Coronary artery (tissue), 2 donors: ENCODE results near the gene HK2.
"Not testable (repeated sequence)": the region's sequence is repeated elsewhere in the genome, so short reads cannot be mapped to it uniquely, and the experiment has no call there.

Experiments used
- DNase-seq: peaks from one replicate; pipeline ENCODE4 v3.0.0-alpha.2; 2017; ENCODE audit warnings: low spot score
- H3K27ac ChIP-seq, 2 donors: fragments of 200-600 bp; sonication (generic); one replicate each; pipeline ENCODE4 v1.5.1; 2016 to 2019
- H3K4me3 ChIP-seq: fragments of 200-600 bp; sonication (generic); 2 replicates; pipeline ENCODE4 v1.5.1; 2016; ENCODE audit warnings: mild to moderate bottlenecking, moderate library complexity
- CTCF ChIP-seq: fragments of 200-600 bp; sonication (generic); IDR thresholded peaks from one replicate; pipeline ENCODE4 v1.5.1; 2019; ENCODE audit warnings: antibody characterized with exemption

Gene HK2

GRCh38 chr2:74896232-74896631 is 62.3 kb downstream of the HK2 start:
- no peak for TF ChIP-seq CTCF
- no peak overlapping the region for H3K4me3 ChIP-seq
- no peak for DNase-seq

DNA sequence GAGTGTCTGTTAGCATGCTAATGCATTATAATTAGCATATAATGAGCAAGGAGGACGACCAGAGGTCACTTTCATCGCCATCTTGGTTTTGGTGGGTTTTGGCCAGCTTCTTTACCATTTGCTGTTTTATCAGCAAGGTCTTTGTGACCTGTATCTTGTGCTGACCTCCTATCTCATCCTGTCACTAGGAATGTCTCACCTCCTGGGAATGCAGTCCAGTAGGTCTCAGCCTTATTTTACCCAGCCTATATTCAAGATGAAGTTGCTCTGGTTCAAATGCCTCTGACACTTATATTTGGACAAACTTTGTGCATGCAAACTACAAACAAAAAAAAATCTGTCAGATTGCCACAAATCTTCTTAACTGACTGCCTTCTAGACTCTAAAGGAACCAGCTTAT is 66.3 kb downstream of the HK2 start:
- H3K4me3 ChIP-seq, DNase-seq: not testable (repeated sequence)

More at GRCh38 chr2:74896232-74896631, 62.3 kb downstream of the HK2 start:
- H3K27ac ChIP-seq, result no peak overlapping the region

GRCh38 chr2:74902281-74902860 is 68.4 kb downstream of the HK2 start:
- Histone ChIP-seq H3K27ac (no peak overlapping the region), H3K4me3 (no peak overlapping the region)
- DNase-seq, result no peak
- TF ChIP-seq CTCF, result no peak

More for the DNA sequence above, 66.3 kb downstream of the HK2 start:
- not testable (repeated sequence) for H3K27ac ChIP-seq

DNA sequence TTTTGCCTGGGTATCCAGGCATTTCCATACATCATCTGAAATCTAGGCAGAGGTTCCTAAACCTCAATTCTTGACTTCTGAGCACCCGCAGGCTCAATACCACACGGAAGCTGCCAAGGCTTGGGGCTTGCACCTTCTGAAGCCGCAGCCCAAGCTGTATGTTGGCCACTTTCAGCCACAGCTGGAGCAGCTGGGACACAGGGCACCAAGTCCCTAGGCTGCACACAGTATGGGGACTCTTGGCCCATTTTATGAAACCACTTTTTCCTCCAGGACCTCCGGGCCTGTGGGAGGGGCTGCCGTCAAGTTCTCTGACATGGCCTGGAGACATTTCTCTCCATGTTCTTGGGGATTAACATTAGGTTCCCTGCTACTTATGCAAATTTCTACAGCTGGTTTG is 72.5 kb downstream of the HK2 start:
- TF ChIP-seq CTCF, result no peak
- DNase-seq, result no peak
- H3K27ac ChIP-seq, result no peak overlapping the region
- H3K4me3 ChIP-seq, result no peak overlapping the region

- not testable (repeated sequence) for DNase-seq, H3K27ac ChIP-seq, H3K4me3 ChIP-seq
Observed at GRCh38 chr2:74907560-74907959, 73.6 kb downstream of the HK2 start.

DNA sequence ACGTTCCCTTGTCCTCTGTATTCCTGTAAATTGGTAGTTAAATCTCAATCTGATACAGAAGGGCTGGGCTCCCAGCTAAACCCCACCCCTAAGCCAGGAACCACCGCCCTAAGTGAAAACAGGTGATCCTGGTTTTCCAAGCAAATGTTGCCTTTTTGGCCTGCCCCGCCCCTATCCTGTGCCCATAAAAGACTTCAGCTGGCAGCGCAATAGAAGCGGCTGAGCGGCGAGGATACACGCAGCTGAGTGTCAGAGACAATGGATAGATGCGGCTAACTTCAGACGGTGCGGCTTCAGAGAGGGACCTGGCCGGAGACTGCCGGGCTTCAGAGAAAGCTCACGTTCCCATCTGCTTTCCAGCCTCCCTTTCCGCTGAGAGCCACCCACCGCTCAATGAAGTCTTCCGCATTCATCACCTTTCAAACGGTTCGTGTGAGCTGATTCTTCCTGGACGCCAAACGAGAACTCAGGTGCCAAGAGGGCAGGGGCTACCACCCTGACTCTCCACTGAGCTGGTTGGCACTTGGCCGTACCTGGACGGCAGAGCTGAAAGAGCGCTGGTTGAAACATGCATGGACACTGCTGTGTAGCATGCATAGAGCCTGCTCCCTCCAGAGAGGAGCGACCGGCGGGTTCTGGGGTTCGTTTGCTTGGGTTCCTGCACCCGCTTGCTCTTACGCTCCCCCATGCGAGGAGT is 75.0 kb downstream of the HK2 start:
- Histone ChIP-seq H3K27ac (no peak overlapping the region), H3K4me3 (no peak overlapping the region)
- DNase-seq, result no peak
- no peak for TF ChIP-seq CTCF

GRCh38 chr2:74910245-74910644 is 76.3 kb downstream of the HK2 start:
- no peak for TF ChIP-seq CTCF
- Histone ChIP-seq H3K4me3 (no peak overlapping the region), H3K27ac (no peak overlapping the region)
- no peak for DNase-seq

GRCh38 chr2:74911061-74911460 is 77.1 kb downstream of the HK2 start:
- no peak for DNase-seq
- no peak for TF ChIP-seq CTCF
- Histone ChIP-seq H3K27ac (no peak overlapping the region), H3K4me3 (no peak overlapping the region)
